ENCODE data around the gene TTC9. TPM values are rescaled to one million over a fixed set of nuclear protein-coding genes. Genes with fewer than 3 reads are reported as not detected.

Gene TTC9
- total RNA-seq, 2 experiments from 2014 or later: 5.5 to 5.7 TPM

- peak overlapping the region; percentile 56 for H3K27ac Mint-ChIP-seq
- intact Hi-C loops (cut with micrococcal nuclease): no loop called here
- peaks cover under 1% of the 10 kb centered on the region for H3K27me3 Mint-ChIP-seq
- H3K9me3 Mint-ChIP-seq: no peaks in the 10 kb centered on the region
- POLR2A ChIA-PET: interaction anchor here (1.4 kb wide), 1 partner anchor 13 kb away, joined by 4 read pairs; no protein-coding TSS in a partner anchor
- peak; percentile 4 for DNase-seq
- peak overlapping the region; percentile 99 for H3K4me3 Mint-ChIP-seq
- peaks cover 12% of the 10 kb centered on the region for H3K36me3 Mint-ChIP-seq (ENCODE audit: low read depth)
- peaks cover 26% of the 10 kb centered on the region for H3K4me1 Mint-ChIP-seq (ENCODE audit: low read depth)
- CTCF ChIA-PET: interaction anchor here (0.6 to 1.0 kb wide), 2 partner anchors 11 to 26 kb away, joined by 3 to 4 read pairs; no protein-coding TSS in a partner anchor
- no peak for ATAC-seq
- no peak for TF ChIP-seq CTCF (IDR thresholded peaks at IDR 0.05)
Measured at GRCh38 chr14:70599345-70599744, 42.4 kb upstream of the TTC9 start.

- Mint-ChIP-seq H3K4me3 (peak within 1 kb of the TSS; percentile 99), H3K4me1 (ENCODE audit: low read depth) (peaks cover 26% of the 10 kb centered on the region), H3K9me3 (no peaks in the 10 kb centered on the region), H3K27me3 (peaks cover 2% of the 10 kb centered on the region), H3K27ac (peak within 1 kb of the TSS; percentile 97), H3K36me3 (ENCODE audit: low read depth) (peaks cover 4% of the 10 kb centered on the region)
- ATAC-seq: peak; percentile 100
- intact Hi-C loops (cut with micrococcal nuclease): no loop called here
- ChIA-PET POLR2A (interaction anchor here (0.7 to 1.4 kb wide), 5 partner anchors 11 to 114 kb away, joined by 3 to 4 read pairs (median 3); no protein-coding TSS in a partner anchor), CTCF (interaction anchor here (1.8 to 2.9 kb wide), 3 partner anchors 20 to 217 kb away, joined by 4 to 17 read pairs (median 7); no protein-coding TSS in a partner anchor)
- DNase-seq: peak; percentile 96
- no peak for TF ChIP-seq CTCF (IDR thresholded peaks at IDR 0.05)
Measured at GRCh38 chr14:70600382-70601157, 41.1 kb upstream of the TTC9 start, which contains the start of gene MED6. TSS of gene MED6 (minus strand) at chr14:70600655. CDS start at chr14:70600637, 18 bp downstream.

- peak overlapping the region; percentile 86 for H3K27ac Mint-ChIP-seq
- H3K36me3 Mint-ChIP-seq (ENCODE audit: low read depth): peaks cover 2% of the 10 kb centered on the region
- CTCF ChIA-PET: interaction anchor here (1.8 to 2.9 kb wide), 3 partner anchors 20 to 216 kb away, joined by 4 to 17 read pairs (median 7); no protein-coding TSS in a partner anchor
- ATAC-seq: no peak
- H3K27me3 Mint-ChIP-seq: peaks cover 3% of the 10 kb centered on the region
- no peak for TF ChIP-seq CTCF (IDR thresholded peaks at IDR 0.05)
- POLR2A ChIA-PET: interaction anchor here (1.2 to 1.4 kb wide), 2 partner anchors 11 to 20 kb away, joined by 3 read pairs; no protein-coding TSS in a partner anchor
- no peak for DNase-seq
- intact Hi-C loops (cut with micrococcal nuclease): no loop called here
- H3K4me1 Mint-ChIP-seq (ENCODE audit: low read depth): peaks cover 26% of the 10 kb centered on the region
- no peaks in the 10 kb centered on the region for H3K9me3 Mint-ChIP-seq
- peak overlapping the region; percentile 99 for H3K4me3 Mint-ChIP-seq
Measured at GRCh38 chr14:70601162-70601561, 40.6 kb upstream of the TTC9 start.

GRCh38 chr14:70602254-70602653 is 39.5 kb upstream of the TTC9 start:
- DNase-seq (no peak), ATAC-seq (no peak)
- no peak for TF ChIP-seq CTCF (IDR thresholded peaks at IDR 0.05)
- intact Hi-C loops (cut with micrococcal nuclease): no loop called here
- Mint-ChIP-seq H3K9me3 (no peaks in the 10 kb centered on the region), H3K27ac (no peak overlapping the region), H3K4me1 (ENCODE audit: low read depth) (peaks cover 26% of the 10 kb centered on the region), H3K36me3 (ENCODE audit: low read depth) (no peaks in the 10 kb centered on the region), H3K27me3 (peaks cover 8% of the 10 kb centered on the region), H3K4me3 (no peak overlapping the region)
- ChIA-PET CTCF (interaction anchor here (1.0 to 2.9 kb wide), 5 partner anchors 19 to 215 kb away, joined by 4 to 17 read pairs (median 4); no protein-coding TSS in a partner anchor), POLR2A (interaction anchor here (0.9 to 1.4 kb wide), 3 partner anchors 16 to 39 kb away, joined by 3 to 4 read pairs (median 3); no protein-coding TSS in a partner anchor)

Data from activated CD8-positive, alpha-beta T cell treated with anti-CD3 and anti-CD28 coated beads for 36 hours (primary cell).